ENCODE data around the gene PTK7. TPM values are rescaled to one million over a fixed set of nuclear protein-coding genes. Genes with fewer than 3 reads are reported as not detected.

The PTK7 gene
- total and polyA plus RNA-seq, 2 of the 8 experiments (the other 6 are each of a cell fraction or from before 2014, with no cell fraction given): 110 to 138 TPM

GRCh38 chr6:43053545-43054205 is 22.4 kb upstream of the PTK7 start, which contains the start of gene CUL7 (continued):
- TF ChIP-seq BRCA1 (IDR thresholded peaks at IDR 0.05; ENCODE audit: low read depth, low read length) (no peak), EGR1 (IDR thresholded peaks at IDR 0.05; ENCODE audit: borderline replicate concordance, low read depth, low read length) (peak; percentile 77), TCF12 (IDR thresholded peaks at IDR 0.05; ENCODE audit: low read depth, low read length) (no peak), KDM1A (IDR thresholded peaks at IDR 0.05; ENCODE audit: borderline replicate concordance, low read length) (no peak), MAX (IDR thresholded peaks at IDR 0.05) (no peak), KDM4A (IDR thresholded peaks at IDR 0.05; ENCODE audit: low read depth, low read length, severe bottlenecking) (peak; percentile 72), SP4 (IDR thresholded peaks at IDR 0.05; ENCODE audit: low read length) (no peak), RAD21 (IDR thresholded peaks at IDR 0.05 in 1 of 2, conservative IDR thresholded peaks at IDR 0.05 in 1 of 2; ENCODE audit: low read depth in 2 of 2, low read length in 2 of 2) (0 out of 4 replicates have a peak, but pooled peaks of 1 of the 2 experiments have one; percentile 0), YY1 (IDR thresholded peaks at IDR 0.05; ENCODE audit: low read depth, low read length) (peak; percentile 60; the same call in 1 of the 2 replicates), MAFK (IDR thresholded peaks at IDR 0.05; ENCODE audit: low read depth, low read length) (no peak)
